GM21367 (cell line): ENCODE measurements around the gene SIK2.
"Not testable (repeated sequence)": the region's sequence is repeated elsewhere in the genome, so short reads cannot be mapped to it uniquely, and the experiment has no call there.

Experiments used
- ATAC-seq: cut with Tn5 transposase; IDR thresholded peaks from one replicate; pipeline ENCODE4 v1.9.1; 2021; ENCODE audit not compliant: unreplicated experiment

Gene SIK2

GRCh38 chr11:111620518-111620917 lies 18.3 kb downstream of the SIK2 start:
- no peak for ATAC-seq

- ATAC-seq, result no peak
Measured at GRCh38 chr11:111623527-111624030, 21.3 kb downstream of the SIK2 start.

- no peak for ATAC-seq
Measured at GRCh38 chr11:111624608-111625007, 22.4 kb downstream of the SIK2 start.

- no peak for ATAC-seq
Measured at GRCh38 chr11:111627591-111627990, 25.3 kb downstream of the SIK2 start.

- no peak for ATAC-seq
Measured at GRCh38 chr11:111629499-111629898, 27.2 kb downstream of the SIK2 start.

GRCh38 chr11:111631024-111631665 lies 28.9 kb downstream of the SIK2 start:
- no peak for ATAC-seq

- ATAC-seq, result no peak
Measured at GRCh38 chr11:111631666-111632039, 29.4 kb downstream of the SIK2 start.

GRCh38 chr11:111632516-111633220 lies 30.4 kb downstream of the SIK2 start:
- no peak for ATAC-seq

GRCh38 chr11:111633248-111633647 lies 31.0 kb downstream of the SIK2 start:
- ATAC-seq, result no peak

- no peak for ATAC-seq
Measured at GRCh38 chr11:111633756-111634362, 31.6 kb downstream of the SIK2 start.

- no peak for ATAC-seq
Measured at GRCh38 chr11:111634981-111635705, 32.9 kb downstream of the SIK2 start.

- no peak for ATAC-seq
Measured at GRCh38 chr11:111635706-111636045, 33.4 kb downstream of the SIK2 start.

- ATAC-seq, result no peak
Measured at GRCh38 chr11:111637885-111638284, 35.6 kb downstream of the SIK2 start.

- ATAC-seq, result no peak
Measured at GRCh38 chr11:111639226-111639925, 37.1 kb downstream of the SIK2 start.

- no peak for ATAC-seq
Measured at GRCh38 chr11:111641339-111642015, 39.2 kb downstream of the SIK2 start.

- no peak for ATAC-seq
Measured at GRCh38 chr11:111642542-111642941, 40.3 kb downstream of the SIK2 start.

- ATAC-seq, result no peak
Measured at GRCh38 chr11:111644922-111645321, 42.7 kb downstream of the SIK2 start.

GRCh38 chr11:111645657-111646316 lies 43.5 kb downstream of the SIK2 start:
- no peak for ATAC-seq

GRCh38 chr11:111651336-111651735 lies 49.1 kb downstream of the SIK2 start:
- ATAC-seq, result not testable (repeated sequence)

GRCh38 chr11:111652184-111652583 lies 49.9 kb downstream of the SIK2 start:
- no peak for ATAC-seq
